Left ventricle myocardium inferior (tissue), 1 donor: Measurements from ENCODE around the gene B3GNT5. TPM values are rescaled to one million over a fixed set of nuclear protein-coding genes. Genes with fewer than 3 reads are reported as not detected.

Experiments used
- DNase-seq: peaks from one replicate; pipeline ENCODE4 v3.0.0-alpha.2; 2020
- H3K27ac ChIP-seq: fragments of 200-600 bp; replicated peaks from 2 replicates; pipeline ENCODE4 v1.8.0; 2021
- H3K27me3 ChIP-seq: fragments of 200-600 bp; 2 replicates; pipeline ENCODE4 v1.8.0; 2021; ENCODE audit warnings: low read depth
- H3K36me3 ChIP-seq: fragments of 200-600 bp; 2 replicates; pipeline ENCODE4 v1.8.0; 2021
- H3K4me1 ChIP-seq: fragments of 200-600 bp; 2 replicates; pipeline ENCODE4 v1.8.0; 2021
- H3K4me3 ChIP-seq: fragments of 200-600 bp; 2 replicates; pipeline ENCODE4 v1.8.0; 2021; ENCODE audit warnings: mild to moderate bottlenecking, moderate library complexity
- H3K9me3 ChIP-seq: fragments of 200-600 bp; replicated peaks from 2 replicates; pipeline ENCODE4 v1.8.0; 2021
- CTCF ChIP-seq: fragments of 200-600 bp; IDR thresholded peaks from 2 replicates; pipeline ENCODE4 v1.8.0; 2021; ENCODE audit warnings: antibody characterized with exemption, mild to moderate bottlenecking, borderline replicate concordance
- intact Hi-C: fragments of 100-400 bp; cut with micrococcal nuclease; formaldehyde crosslinking; loops from one replicate; pipeline ENCODE4 v1.11.0; 2022
- total RNA-seq: library from RNA; stranded (reverse); fragmentation: NEBNext Ultra II Directional; extraction: Animal tissue kit (Norgen Biotek cat#: 25700); gene quantifications from one replicate; pipeline ENCODE4 v1.2.1, GENCODE V29; 2021
- donor health status: DM: no; HTN: yes; CAD: no; lungs with severe emphysema.

The B3GNT5 gene
- total RNA-seq, 1 donor from 2014 or later: 2.1 TPM

- no peak for TF ChIP-seq CTCF
Measured at GRCh38 chr3:183315739-183316138, 62.7 kb downstream of the B3GNT5 start.

GRCh38 chr3:183317271-183317670, 64.2 kb downstream of the B3GNT5 start:
- Histone ChIP-seq H3K36me3 (no peaks in the 10 kb centered on the region), H3K27me3 (no peaks in the 10 kb centered on the region), H3K4me1 (no peaks in the 10 kb centered on the region), H3K9me3 (no peaks in the 10 kb centered on the region), H3K27ac (no peak overlapping the region), H3K4me3 (no peak overlapping the region)
- DNase-seq: no peak
- intact Hi-C loops: no loop called here
- no peak for TF ChIP-seq CTCF

More at GRCh38 chr3:183315739-183316138, 62.7 kb downstream of the B3GNT5 start:
- H3K4me1 ChIP-seq: no peaks in the 10 kb centered on the region
- no peak overlapping the region for H3K4me3 ChIP-seq
- intact Hi-C loops: no loop called here
- H3K27me3 ChIP-seq: no peaks in the 10 kb centered on the region
- DNase-seq: no peak
- no peaks in the 10 kb centered on the region for H3K9me3 ChIP-seq
- H3K36me3 ChIP-seq: no peaks in the 10 kb centered on the region
- H3K27ac ChIP-seq: no peak overlapping the region

- no peak for DNase-seq
- intact Hi-C loops: no loop called here
- no peaks in the 10 kb centered on the region for H3K36me3 ChIP-seq
- no peak for TF ChIP-seq CTCF
- H3K4me1 ChIP-seq: no peaks in the 10 kb centered on the region
- H3K9me3 ChIP-seq: no peaks in the 10 kb centered on the region
- H3K4me3 ChIP-seq: no peak overlapping the region
- no peaks in the 10 kb centered on the region for H3K27me3 ChIP-seq
- H3K27ac ChIP-seq: no peak overlapping the region
Measured at GRCh38 chr3:183317886-183318865, 65.1 kb downstream of the B3GNT5 start.

GRCh38 chr3:183318877-183319276, 65.8 kb downstream of the B3GNT5 start:
- no peaks in the 10 kb centered on the region for H3K9me3 ChIP-seq
- H3K27me3 ChIP-seq: no peaks in the 10 kb centered on the region
- H3K4me1 ChIP-seq: no peaks in the 10 kb centered on the region
- no peak for DNase-seq
- TF ChIP-seq CTCF: no peak
- no peak overlapping the region for H3K4me3 ChIP-seq
- H3K27ac ChIP-seq: no peak overlapping the region
- no peaks in the 10 kb centered on the region for H3K36me3 ChIP-seq
- intact Hi-C loops: no loop called here

- no peak overlapping the region for H3K4me3 ChIP-seq
- no peaks in the 10 kb centered on the region for H3K27me3 ChIP-seq
- H3K4me1 ChIP-seq: no peaks in the 10 kb centered on the region
- H3K27ac ChIP-seq: no peak overlapping the region
- H3K9me3 ChIP-seq: no peaks in the 10 kb centered on the region
- TF ChIP-seq CTCF: no peak
- H3K36me3 ChIP-seq: no peaks in the 10 kb centered on the region
- no peak for DNase-seq
- intact Hi-C loops: no loop called here
Measured at GRCh38 chr3:183319371-183319770, 66.3 kb downstream of the B3GNT5 start.

Other genes starting within 250 kb of the B3GNT5 start
- 47.7 TPM for gene MCCC1, start 153.8 kb upstream of the B3GNT5 start, total RNA-seq
- gene LAMP3, start 90.5 kb upstream of the B3GNT5 start, total RNA-seq: not detected
- gene MCF2L2, start 175.4 kb downstream of the B3GNT5 start, total RNA-seq: 0.91 TPM